GM19438 (cell line): Measurements from ENCODE around the gene OSGIN1.

Source experiments
- ATAC-seq: cut with Tn5 transposase; IDR thresholded peaks from one replicate; pipeline ENCODE4 v1.9.1; 2021; ENCODE audit warnings: low read depth; ENCODE audit not compliant: unreplicated experiment

OSGIN1 gene, protein sequence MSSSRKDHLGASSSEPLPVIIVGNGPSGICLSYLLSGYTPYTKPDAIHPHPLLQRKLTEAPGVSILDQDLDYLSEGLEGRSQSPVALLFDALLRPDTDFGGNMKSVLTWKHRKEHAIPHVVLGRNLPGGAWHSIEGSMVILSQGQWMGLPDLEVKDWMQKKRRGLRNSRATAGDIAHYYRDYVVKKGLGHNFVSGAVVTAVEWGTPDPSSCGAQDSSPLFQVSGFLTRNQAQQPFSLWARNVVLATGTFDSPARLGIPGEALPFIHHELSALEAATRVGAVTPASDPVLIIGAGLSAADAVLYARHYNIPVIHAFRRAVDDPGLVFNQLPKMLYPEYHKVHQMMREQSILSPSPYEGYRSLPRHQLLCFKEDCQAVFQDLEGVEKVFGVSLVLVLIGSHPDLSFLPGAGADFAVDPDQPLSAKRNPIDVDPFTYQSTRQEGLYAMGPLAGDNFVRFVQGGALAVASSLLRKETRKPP

DNA sequence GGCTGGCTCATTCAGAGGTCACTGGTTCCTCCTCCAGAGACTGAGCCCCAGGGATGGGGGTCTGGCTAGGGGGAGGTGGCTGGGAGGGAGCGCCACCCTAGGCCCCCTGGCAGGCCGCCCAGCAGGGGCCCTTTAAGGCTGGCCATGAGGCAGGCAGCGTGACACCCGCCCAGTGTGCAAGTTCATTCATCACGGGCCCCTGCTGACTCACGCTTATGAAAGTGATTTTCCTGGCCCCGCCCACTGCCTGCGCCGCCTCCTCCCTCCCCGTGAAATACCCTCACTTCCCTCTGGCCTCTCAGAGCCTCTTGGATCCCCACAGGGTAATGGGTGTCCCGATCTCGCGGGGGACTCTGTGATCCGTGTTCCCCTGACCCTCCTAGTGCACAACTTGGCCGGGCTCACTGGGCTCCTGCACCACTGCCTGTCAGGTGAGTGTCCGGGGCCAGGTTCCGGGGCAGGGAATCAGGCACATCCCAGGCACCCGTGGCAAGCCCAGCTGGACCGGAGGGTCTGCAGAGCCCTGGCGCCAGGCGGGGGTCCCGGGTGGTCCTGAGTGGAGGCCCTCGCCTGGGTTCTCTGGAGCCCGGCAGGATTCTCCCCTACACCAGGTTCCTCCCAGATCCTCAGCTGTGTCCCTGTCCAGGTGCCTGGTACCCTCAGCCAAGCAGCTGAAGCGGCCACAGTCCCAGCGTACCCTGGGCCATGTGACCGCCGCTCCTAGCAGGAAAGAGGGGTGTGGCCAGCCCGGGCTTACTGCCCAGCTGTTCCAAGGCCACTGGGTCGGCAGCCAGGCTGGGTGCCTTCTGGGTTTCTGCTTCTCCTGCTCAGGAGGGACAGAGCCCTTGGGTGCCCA lies at the start of gene OSGIN1:
OSGIN1 (plus strand) TSS at position 301 of the 856 bp plus-strand sequence. CDS start 4,432 bp downstream, outside the sequence.
- peak; percentile 76 for ATAC-seq

DNA sequence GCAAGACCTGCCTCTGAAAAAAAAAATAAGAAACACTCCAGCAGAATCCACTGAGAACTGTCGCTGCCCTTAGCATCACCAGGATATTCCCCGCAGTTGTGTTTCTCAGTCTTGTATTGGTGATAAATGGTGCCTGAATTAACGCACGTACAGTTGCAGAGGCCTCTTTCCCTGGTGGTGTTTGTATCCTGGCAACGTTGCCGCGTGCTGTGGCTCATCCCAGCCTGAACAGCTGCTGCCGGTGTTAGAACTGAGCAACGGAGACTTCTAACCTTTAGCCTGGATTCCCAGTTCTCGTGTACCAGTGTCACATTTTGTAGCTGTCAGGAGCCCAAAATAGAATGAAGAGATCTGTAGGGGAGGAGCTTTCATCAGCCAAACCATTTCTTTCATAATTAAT lies 49.3 kb upstream of the OSGIN1 start:
- no peak for ATAC-seq

DNA sequence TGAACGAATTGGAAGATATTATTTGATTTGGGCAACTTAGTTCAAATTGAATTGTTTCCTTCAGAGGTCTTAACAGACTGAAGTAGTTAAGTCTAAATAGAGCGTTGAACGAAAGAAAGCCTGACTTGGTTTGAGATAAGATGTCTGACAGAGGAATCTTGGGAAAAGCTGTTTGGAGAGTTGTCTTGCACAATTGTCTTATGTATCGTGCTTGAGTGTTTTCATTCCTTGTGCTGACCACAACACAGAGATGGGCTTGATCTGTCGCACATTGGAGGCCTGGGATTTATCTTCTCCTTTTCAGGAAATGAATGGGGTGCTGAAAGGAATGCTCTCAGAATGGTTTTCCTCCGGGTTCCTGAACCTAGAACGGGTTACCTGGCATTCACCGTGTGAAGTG lies 46.4 kb upstream of the OSGIN1 start:
- ATAC-seq: no peak

DNA sequence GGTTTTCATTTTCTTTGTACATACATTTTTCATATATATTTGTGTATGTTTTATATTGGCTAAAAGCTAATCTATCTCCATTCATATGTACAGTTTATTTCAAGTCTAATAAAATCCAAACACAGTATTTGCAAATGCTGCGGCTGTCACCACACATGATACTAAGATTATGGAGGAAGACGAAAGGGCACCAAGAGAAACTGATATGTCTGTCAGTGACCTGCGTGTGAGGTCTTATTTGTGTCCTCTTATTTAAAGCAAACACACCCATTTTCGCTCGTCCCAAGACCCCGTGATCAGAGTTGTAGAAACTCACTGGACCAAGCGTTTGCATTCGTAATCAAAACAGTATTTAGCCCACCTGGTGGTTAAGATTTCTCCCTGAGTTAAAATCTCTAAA lies 45.9 kb upstream of the OSGIN1 start:
- no peak for ATAC-seq

DNA sequence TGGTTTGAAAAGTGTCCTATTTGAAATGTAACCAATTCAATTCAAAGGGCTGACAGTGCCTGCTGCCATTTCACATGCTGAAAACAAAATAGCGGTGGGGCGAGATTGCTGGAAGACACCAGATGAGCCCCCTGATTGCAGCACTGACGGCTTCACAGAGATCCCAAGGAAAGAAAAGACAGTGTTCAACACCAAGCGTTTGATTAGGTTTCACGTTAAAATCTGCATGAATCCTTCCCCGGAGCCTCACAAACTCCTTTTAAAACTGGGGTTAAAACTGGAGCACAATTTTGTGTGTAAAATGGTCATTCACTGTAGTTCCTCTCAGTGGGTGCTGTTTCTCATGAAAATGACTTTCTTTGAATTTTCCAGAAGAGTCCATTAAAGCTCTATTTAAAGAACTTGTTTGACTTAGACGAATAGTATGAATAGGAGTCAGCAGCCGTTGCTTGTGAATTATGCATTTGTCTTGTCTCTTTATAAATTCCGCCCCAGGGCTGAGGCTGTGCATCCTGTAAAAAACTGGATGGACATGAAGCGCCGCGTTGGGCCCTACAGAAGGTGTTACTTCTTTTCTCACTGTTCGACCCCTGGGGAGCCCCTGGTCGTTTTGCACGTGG lies 45.3 kb upstream of the OSGIN1 start:
- ATAC-seq: no peak

DNA sequence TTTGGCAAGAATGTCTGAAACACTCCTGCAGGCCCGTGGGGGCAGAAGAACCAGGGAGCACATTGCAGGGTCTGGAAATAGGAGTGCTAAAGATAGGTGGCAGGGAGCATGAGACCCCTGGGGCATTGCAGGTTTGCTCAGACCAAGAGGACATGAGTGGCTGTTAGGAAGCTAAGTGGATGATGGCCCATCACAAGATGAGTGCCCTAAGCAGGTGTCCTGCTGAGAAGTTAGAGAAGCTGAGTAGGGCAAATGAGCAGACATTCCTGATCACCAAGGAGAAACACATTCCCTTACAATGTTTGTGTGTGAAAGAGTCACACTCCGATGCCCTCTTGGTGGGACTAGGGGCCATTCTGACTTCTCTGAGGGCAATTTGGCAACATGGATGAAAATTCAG lies 44.2 kb upstream of the OSGIN1 start:
- ATAC-seq: no peak

DNA sequence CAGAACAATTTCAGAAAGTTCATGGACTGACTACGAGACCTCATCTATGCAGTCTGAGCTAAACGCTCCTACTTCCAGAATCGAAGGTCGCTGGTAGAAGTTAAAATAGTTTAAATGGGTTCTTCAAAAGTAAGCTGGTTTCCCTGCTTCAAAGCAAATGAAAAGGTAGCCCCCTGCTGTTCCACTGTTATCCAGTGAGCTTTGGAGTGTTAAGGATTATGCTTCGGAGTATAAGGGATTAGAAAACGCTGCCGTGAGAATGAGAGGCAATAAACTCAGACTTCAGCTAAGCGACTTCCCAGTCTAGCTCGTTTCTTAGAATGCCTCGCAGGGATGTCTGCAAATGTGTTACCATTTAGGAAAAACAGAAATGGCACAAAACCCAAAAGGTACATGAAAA lies 41.8 kb upstream of the OSGIN1 start:
- ATAC-seq: no peak

DNA sequence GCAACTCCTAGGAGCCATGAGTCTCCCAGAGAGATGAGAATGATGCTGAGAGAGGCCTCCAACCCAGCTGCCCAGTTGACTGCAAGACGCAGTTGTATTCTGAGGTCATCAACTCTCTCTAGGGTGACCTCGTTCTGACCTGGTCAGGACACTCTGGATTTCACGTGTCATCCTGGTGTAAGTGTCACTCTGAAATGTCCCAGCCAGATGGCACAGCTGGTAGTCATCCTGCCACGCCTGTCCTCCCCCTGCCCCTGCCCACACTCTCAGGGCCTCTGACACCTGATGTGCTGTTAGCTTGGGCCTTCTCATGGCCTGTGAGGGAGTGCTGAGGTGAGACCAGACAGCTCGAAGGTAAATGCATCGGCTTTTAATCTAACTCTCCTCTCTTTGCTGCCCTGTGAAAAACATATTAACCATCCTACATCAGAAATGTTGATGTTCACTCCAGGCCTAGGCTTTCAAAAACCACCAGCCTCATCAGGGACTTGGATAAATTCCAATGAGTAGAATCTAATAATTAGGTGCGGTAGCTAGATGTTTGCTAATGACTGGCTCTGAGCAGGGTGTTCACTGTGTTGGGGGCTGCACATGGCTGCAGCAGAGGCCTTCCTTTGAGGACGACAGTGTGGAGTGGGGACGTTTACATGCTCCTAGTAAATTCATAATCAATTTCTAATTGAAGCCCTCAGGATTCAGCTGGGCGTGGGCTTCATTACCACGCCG lies 40.4 kb upstream of the OSGIN1 start:
- ATAC-seq: no peak

DNA sequence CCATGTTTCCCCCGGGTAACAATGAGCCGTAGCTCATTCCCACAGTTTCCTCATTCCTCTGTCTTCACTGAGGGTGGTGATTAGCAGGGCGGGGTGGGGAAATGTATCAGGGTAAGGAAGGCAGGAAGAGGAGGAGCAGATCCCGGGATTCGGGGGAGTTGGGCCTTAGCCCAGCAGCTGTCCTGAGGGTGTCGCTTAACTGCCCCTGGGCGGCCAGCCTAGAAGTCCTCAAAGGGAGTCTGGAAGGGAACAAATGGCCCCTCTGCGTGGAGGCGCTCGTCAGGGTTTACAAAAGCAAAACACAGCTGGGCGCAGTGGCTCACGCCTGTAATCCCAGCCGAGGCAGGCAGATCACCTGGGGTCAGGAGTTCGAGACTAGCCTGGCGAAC lies 39.8 kb upstream of the OSGIN1 start:
- no peak for ATAC-seq

DNA sequence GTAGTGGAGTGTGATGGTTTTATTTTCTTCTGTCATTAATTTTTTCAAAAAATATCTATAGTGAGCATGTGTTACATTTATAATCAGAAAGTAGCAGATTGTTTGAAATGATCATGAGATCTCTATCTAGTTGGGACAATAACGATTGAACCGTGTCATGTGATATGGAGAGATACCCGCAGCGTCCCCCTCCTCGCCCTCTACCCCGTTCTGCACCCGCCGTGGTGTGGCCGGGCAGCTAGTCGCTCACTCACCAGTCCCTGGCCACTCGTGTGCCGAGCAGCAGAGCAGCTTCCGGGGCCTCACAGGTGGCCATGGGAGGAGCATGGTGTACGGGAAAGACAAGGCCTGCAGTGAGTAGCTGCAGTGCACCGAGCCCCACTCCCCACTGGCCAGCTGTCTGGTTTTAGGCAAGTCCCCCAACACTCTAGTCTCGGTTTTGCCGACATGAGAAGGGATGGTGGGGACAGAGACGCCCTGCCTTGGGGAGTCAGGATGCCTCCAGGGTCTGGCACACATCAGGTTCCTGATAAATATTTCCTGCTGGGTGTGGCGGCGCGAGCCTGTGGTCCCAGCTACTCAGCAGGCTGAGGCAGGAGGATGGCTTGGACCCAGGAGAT lies 38.8 kb upstream of the OSGIN1 start:
- ATAC-seq: no peak

DNA sequence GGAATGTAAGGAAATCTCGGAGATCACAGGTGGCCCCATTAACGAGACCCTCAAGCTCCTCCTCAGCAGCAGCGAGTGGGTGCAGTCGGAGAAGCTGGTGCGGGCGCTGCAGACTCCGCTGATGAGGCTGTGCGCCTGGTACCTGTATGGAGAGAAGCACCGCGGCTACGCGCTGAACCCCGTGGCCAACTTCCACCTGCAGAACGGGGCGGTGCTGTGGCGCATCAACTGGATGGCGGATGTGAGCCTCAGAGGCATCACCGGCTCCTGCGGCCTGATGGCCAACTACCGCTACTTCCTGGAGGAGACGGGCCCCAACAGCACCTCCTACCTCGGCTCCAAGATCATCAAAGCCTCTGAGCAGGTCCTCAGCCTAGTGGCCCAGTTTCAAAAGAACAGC lies 38.0 kb upstream of the OSGIN1 start:
- ATAC-seq: no peak

DNA sequence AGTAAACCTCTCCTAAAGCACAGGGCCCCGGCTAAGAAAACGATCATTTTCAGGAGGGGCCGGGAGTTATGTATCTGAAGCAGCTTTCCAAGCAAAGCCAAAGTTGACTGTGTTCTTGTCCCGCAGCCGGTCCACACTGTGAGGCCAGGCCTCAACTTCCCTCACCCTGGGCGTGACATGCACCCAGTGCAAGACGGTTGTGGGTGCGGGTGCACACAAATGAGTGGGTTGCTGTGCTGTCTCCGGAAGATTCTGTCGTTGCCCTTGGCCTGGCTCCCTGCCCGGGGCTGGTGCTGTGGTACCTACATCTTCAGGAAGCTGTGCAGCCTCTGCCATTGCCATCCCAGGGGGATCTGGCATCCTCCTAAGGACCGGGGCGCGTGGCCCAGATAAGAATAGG lies 37.5 kb upstream of the OSGIN1 start:
- ATAC-seq: no peak

DNA sequence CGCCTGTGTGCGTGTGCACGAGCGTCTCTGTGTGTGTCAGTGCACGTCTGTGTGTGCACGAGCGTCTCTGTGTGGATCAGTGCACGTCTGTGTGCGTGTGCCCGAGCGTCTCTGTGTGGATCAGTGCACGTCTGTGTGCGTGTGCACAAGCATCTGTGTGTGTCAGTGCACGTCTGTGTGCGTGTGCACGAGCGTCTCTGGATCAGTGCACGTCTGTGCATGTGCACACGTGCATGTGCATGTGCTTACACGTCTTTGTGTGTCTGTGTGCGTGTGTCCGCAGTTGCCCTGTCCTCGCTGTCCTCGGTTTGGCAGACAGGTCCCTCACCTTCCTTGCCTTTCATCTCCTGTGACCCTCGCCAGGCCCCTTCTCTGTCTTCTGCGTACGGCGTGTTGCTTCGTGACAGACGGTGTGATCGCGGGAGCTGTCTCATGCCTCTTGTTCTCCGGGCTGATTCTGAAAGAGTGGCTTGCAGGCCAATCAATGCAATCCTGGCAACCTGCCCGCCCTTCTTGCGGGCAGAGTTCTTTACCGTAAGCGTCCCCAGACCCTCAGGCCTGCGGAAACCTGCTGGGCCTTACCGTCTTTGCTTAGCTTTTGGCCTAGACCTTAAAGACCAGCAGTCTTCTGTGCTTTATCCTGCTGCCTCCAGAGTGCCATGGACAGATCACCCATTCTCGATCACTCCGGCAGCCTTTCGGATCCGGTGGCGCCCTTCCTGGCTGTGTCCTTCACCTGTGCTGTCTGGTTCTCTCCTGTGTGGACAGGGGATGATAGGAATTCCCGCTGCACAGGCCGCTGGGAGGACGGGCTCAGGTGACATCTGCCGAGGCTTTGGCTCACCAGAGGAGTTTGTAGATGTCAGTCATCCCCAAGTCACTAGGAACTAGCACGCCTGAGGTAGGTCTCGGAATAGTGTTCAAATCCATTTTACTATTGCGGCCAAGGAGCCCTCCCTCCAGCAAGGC lies 35.6 kb upstream of the OSGIN1 start:
- ATAC-seq: no peak

DNA sequence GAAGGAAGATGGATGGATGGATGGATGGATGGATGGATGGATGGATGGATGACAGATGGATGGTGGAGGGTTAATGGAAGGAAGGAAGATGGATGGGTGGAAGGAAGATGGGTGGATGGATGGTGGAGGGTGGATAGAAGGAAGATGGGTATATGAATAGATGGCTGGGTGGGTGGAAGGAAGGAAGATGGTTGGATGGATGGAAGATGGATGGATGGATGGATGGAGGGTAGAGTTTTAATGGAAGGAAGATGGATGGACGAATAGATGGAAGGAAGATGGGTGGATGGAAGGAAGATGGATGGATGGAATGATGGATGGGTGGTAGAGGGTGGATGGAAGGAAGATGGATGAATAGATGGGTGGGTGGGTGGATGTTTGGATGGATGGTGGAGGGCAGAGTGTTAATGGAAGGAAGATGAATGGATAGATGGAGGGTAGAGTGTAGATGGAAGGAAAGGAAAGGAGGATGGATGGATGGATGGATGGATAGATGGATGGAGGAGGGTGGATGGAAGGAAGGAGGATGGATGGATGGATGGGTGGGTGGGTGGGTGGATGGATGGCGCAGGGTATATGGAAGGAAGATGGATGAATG lies 32.0 kb upstream of the OSGIN1 start:
- no peak for ATAC-seq

DNA sequence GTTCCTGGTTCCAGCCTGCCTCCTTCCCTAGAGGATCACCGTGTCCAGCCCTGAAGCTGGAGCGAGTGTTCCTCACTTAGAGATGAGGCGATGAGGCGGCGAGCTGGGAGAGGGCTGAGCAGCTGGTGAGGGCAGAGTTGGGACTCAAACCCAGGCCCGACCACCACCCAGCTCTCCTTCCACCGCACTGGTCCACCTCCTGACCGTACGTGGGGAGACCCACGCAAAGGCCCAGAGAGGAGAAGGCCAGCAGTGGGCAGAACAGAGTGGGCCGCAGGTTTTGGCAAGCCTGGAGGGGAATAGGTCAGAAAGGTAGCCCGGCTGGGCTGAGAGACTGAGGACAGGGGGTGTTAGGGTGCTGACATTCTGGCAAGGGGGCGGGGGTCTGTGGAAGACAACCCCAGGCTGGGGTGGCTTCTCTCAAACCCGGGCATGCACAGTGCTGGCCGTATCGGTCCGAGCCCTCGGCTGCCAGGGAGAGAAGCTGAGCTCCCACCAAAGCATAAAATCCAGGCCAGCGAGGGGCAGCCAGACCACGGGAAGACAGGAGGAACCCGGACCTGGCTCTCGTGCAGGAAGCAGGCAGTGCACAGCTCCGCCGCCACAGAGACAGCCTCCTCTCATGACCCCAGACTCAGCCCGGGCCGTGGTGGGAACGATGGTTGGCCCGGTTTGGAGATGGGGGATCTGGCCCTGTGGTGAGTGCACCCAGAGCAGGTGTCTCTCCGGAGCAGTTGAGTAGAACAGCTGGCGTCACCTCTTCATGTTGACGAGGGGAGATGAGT lies 29.3 kb upstream of the OSGIN1 start:
- no peak for ATAC-seq

DNA sequence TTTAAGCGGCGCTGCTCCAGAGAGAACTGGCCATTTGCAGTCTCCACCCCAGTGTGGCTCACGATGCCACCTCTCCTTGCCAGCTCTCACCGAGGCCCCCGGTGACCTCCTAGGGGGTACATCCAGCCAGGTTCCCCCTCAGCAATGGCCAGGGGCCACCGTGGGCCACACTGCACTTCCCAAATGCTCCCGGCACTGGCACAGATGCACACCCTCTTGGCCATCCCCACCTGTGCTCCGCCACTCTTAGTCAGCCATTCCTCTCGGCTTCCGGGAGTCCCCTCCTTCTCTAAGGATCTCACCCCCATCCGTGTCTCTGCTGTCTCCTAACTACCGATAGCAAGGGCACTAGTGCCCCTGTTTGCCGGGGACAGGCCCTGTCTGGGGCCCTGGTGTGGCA lies 28.4 kb upstream of the OSGIN1 start:
- no peak for ATAC-seq

DNA sequence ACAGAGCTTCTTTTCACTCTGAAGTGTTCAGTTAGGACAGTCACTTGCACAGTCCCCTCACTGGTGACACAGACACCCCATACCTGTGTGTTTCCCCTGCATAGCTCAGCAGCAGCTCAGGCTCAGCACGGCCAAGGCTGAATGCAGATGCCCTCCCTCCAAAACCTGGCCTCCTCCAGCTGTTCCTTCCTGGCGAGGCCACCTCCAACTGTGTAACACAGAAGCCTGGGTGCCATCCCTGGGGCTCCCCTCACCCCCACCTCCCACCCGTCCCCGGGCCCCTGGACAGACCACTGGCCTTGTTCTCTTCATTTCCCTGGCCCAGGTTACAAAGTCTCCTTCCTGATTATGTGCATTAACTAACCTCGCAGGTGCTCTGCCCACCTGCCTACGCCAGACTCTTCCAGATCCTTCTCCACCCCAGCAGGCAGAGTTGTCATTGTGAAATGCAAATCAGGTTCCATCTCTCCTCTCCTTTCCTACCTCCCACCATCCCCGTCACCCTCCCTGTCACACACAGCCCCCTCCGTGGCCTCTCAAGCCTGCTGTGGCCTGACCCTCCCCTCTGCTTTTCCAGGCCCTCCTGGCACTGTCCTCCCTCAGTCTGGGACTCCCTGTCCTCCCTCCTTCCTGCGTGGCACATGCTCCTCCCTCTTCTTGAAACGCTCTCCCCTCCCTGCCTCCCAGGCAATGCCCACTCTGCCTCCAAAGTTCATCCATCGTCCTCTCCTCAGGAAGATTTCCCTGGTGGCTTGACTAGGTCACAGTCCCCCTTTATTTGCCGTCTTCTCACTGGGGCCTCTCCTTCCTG lies 27.7 kb upstream of the OSGIN1 start:
- no peak for ATAC-seq
